Mucosa of rectum (tissue), 2 donors: ENCODE data around the gene GJA3.

Source experiments
- H3K27ac ChIP-seq, 2 donors: one replicate each; pipeline ENCODE4 v1.7.0; 2013; ENCODE audit warnings: inconsistent platforms in 2 of 2, low read depth in 2 of 2, low read length in 2 of 2
- H3K27me3 ChIP-seq, 2 donors: one replicate each; pipeline ENCODE4 v1.7.0; 2013; ENCODE audit warnings: low read length in 2 of 2; ENCODE audit not compliant: control insufficient read depth in 2 of 2, insufficient read depth in 2 of 2
- H3K36me3 ChIP-seq, 2 donors: one replicate each; pipeline ENCODE4 v1.7.0; 2013; ENCODE audit warnings: low read length in 2 of 2; ENCODE audit not compliant: control insufficient read depth in 2 of 2, insufficient read depth in 2 of 2
- H3K4me1 ChIP-seq, 2 donors: one replicate each; pipeline ENCODE4 v1.7.0; 2013; ENCODE audit warnings: low read length in 2 of 2, mild to moderate bottlenecking in 1 of 2; ENCODE audit not compliant: control insufficient read depth in 2 of 2, insufficient read depth in 2 of 2
- H3K4me3 ChIP-seq, 2 donors: one replicate each; pipeline ENCODE4 v1.7.0; 2013; ENCODE audit warnings: low read length in 2 of 2
- H3K9ac ChIP-seq, 2 donors: one replicate each; pipeline ENCODE4 v1.7.0; 2013; ENCODE audit warnings: low read length in 2 of 2, low read depth in 1 of 2, mild to moderate bottlenecking in 1 of 2
- H3K9me3 ChIP-seq, 2 donors: one replicate each; pipeline ENCODE4 v1.7.0; 2013; ENCODE audit warnings: low read length in 2 of 2; ENCODE audit not compliant: control insufficient read depth in 2 of 2
- donor health status: healthy.
- donor health status: Normal muscosa, but diverticular disease.

Gene GJA3

GRCh38 chr13:20151016-20151415, 9.8 kb downstream of the GJA3 start:
- no peaks in the 10 kb centered on the region for H3K36me3 ChIP-seq
- no peaks in the 10 kb centered on the region for H3K4me1 ChIP-seq
- H3K9me3 ChIP-seq = no peaks in the 10 kb centered on the region
- H3K27me3 ChIP-seq = peaks cover 0 to 10% of the 10 kb centered on the region in 2 donors
- H3K4me3 ChIP-seq = no peak overlapping the region
- no peak overlapping the region for H3K27ac ChIP-seq
- no peak overlapping the region for H3K9ac ChIP-seq

GRCh38 chr13:20150561-20150960, 10.3 kb downstream of the GJA3 start:
- no peaks in the 10 kb centered on the region for H3K4me1 ChIP-seq
- no peaks in the 10 kb centered on the region for H3K9me3 ChIP-seq
- peaks cover 0 to 10% of the 10 kb centered on the region in 2 donors for H3K27me3 ChIP-seq
- no peaks in the 10 kb centered on the region for H3K36me3 ChIP-seq
- H3K9ac ChIP-seq = no peak overlapping the region
- no peak overlapping the region for H3K27ac ChIP-seq
- H3K4me3 ChIP-seq = no peak overlapping the region

- Histone ChIP-seq H3K4me3 (no peak overlapping the region), H3K4me1 (no peaks in the 10 kb centered on the region), H3K27ac (no peak overlapping the region), H3K9ac (no peak overlapping the region), H3K27me3 (peaks cover 0 to 10% of the 10 kb centered on the region in 2 donors), H3K36me3 (no peaks in the 10 kb centered on the region), H3K9me3 (no peaks in the 10 kb centered on the region)
Observed at GRCh38 chr13:20149762-20150161, 11.1 kb downstream of the GJA3 start.

- Histone ChIP-seq H3K36me3 (no peaks in the 10 kb centered on the region), H3K4me3 (no peak overlapping the region), H3K27ac (no peak overlapping the region), H3K27me3 (peaks cover 0 to 18% of the 10 kb centered on the region in 2 donors), H3K9ac (no peak overlapping the region), H3K9me3 (no peaks in the 10 kb centered on the region), H3K4me1 (no peaks in the 10 kb centered on the region)
Observed at GRCh38 chr13:20148501-20149183, 12.2 kb downstream of the GJA3 start.

- H3K36me3 ChIP-seq = no peaks in the 10 kb centered on the region
- no peak overlapping the region for H3K27ac ChIP-seq
- no peak overlapping the region for H3K4me3 ChIP-seq
- no peaks in the 10 kb centered on the region for H3K9me3 ChIP-seq
- H3K27me3 ChIP-seq = peaks cover 3 to 20% of the 10 kb centered on the region in 2 donors
- no peaks in the 10 kb centered on the region for H3K4me1 ChIP-seq
- no peak overlapping the region for H3K9ac ChIP-seq
Observed at GRCh38 chr13:20146381-20146780, 14.5 kb downstream of the GJA3 start.

GRCh38 chr13:20145521-20145920, 15.3 kb downstream of the GJA3 start:
- H3K9me3 ChIP-seq = no peaks in the 10 kb centered on the region
- H3K4me1 ChIP-seq = no peaks in the 10 kb centered on the region
- no peak overlapping the region for H3K4me3 ChIP-seq
- no peak overlapping the region for H3K9ac ChIP-seq
- no peak overlapping the region for H3K27ac ChIP-seq
- no peaks in the 10 kb centered on the region for H3K36me3 ChIP-seq
- H3K27me3 ChIP-seq = peaks cover 3 to 20% of the 10 kb centered on the region in 2 donors

GRCh38 chr13:20144141-20144850, 16.6 kb downstream of the GJA3 start:
- Histone ChIP-seq H3K27me3 (peaks cover 3 to 18% of the 10 kb centered on the region in 2 donors), H3K9me3 (no peaks in the 10 kb centered on the region), H3K4me1 (no peaks in the 10 kb centered on the region), H3K36me3 (no peaks in the 10 kb centered on the region), H3K4me3 (no peak overlapping the region), H3K27ac (no peak overlapping the region), H3K9ac (no peak overlapping the region)

- Histone ChIP-seq H3K4me1 (no peaks in the 10 kb centered on the region), H3K27me3 (peaks cover 9 to 23% of the 10 kb centered on the region in 2 donors), H3K27ac (no peak overlapping the region), H3K4me3 (no peak overlapping the region), H3K9ac (no peak overlapping the region), H3K9me3 (no peaks in the 10 kb centered on the region), H3K36me3 (no peaks in the 10 kb centered on the region)
Observed at GRCh38 chr13:20142927-20143480, 17.8 kb downstream of the GJA3 start.

GRCh38 chr13:20142023-20142926, 18.6 kb downstream of the GJA3 start:
- Histone ChIP-seq H3K36me3 (no peaks in the 10 kb centered on the region), H3K27ac (no peak overlapping the region), H3K9ac (no peak overlapping the region), H3K9me3 (no peaks in the 10 kb centered on the region), H3K4me1 (no peaks in the 10 kb centered on the region), H3K27me3 (peaks cover 14 to 27% of the 10 kb centered on the region in 2 donors), H3K4me3 (no peak overlapping the region)
